Measurements from ENCODE around the gene GAB1. TPM values are rescaled to one million over a fixed set of nuclear protein-coding genes. Genes with fewer than 3 reads are reported as not detected.

Gene GAB1
- total and polyA plus RNA-seq, 2 of the 8 experiments (the other 6 are each of a cell fraction or from before 2014, with no cell fraction given): 6.8 to 21.3 TPM

DNA sequence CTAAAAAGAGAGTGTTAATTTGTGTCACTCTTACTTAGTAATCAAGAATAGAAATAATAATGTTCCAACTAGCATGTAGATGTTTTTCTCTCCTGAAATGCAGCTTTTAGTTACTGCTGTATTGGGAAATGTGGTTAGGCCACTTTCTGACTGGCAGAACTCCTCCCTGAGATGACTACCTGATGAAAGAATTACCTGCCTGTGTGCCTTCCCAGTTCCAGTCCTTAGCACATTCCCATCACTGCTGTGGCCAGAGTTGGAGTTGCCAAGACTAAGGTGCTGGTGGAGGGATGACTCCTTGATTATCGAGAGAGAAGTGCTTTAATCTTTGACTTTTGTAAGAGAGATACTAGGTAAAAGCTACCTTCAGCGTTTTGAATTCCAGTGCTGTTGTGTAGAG, 9.5 kb downstream of the GAB1 start (continued):
- TF ChIP-seq KDM4A (IDR thresholded peaks at IDR 0.05; ENCODE audit: low read depth, low read length, severe bottlenecking): no peak
